Left renal pelvis (tissue), 4 donors: ENCODE measurements around the gene APAF1. TPM values are rescaled to one million over a fixed set of nuclear protein-coding genes. Genes with fewer than 3 reads are reported as not detected.

Experiments used
- DNase-seq, 4 donors: peaks; one replicate each; pipeline ENCODE4 v3.0.0-alpha.2; 2013; ENCODE audit warnings: low read depth in 4 of 4, low spot score in 3 of 4
- polyA plus RNA-seq, 4 donors: library from polyadenylated mRNA; unstranded; fragments of 120-200 nt; gene quantifications; one replicate each; pipeline ENCODE4 v1.2.1, GENCODE V29; 2013; ENCODE audit not compliant: insufficient read length in 4 of 4

Gene APAF1
- polyA plus RNA-seq, 4 donors = 31.5 to 47.0 (median 38.6) TPM

- DNase-seq = peak in 1 of 4 donors; percentile 37
Observed at GRCh38 chr12:98725476-98726247, 80.6 kb downstream of the APAF1 start.

DNA sequence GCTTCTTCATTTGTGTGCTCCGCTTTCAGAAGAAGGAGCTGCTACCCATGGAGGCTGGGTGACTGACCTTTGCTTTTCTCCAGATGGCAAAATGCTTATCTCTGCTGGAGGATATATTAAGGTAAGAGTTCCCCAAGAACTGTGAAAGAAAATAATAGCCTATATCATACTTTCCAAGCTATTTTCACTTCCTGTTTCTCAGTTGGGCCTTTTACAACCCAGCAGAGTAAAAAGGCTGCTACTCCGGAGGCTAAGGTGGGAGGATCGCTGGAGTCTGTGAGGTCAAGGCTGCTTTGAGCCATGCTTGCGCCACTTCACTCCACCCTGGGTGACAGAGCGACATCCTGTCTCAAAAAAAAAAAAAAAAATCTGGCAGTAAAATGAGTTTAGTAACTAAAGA, 82.1 kb downstream of the APAF1 start:
- no peak for DNase-seq

DNA sequence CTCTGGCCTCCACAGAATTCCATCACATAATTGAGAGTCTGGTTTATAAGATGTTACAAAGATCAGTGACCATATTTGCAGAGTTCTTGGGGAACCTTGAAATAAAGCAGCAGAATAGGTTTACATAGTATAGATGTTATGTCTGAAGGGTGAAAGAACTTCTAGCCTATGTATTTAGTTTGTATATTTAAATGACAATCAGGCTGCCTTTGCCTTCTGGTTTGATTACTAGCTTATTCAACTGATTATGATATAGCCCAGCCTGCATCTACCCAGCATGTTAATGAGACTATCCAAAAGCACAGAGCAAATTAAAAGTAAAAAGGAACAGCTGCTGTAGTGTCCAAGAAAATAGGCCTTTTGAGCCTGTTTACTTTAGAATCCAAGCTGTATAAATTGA, 85.3 kb downstream of the APAF1 start:
- DNase-seq = no peak

DNA sequence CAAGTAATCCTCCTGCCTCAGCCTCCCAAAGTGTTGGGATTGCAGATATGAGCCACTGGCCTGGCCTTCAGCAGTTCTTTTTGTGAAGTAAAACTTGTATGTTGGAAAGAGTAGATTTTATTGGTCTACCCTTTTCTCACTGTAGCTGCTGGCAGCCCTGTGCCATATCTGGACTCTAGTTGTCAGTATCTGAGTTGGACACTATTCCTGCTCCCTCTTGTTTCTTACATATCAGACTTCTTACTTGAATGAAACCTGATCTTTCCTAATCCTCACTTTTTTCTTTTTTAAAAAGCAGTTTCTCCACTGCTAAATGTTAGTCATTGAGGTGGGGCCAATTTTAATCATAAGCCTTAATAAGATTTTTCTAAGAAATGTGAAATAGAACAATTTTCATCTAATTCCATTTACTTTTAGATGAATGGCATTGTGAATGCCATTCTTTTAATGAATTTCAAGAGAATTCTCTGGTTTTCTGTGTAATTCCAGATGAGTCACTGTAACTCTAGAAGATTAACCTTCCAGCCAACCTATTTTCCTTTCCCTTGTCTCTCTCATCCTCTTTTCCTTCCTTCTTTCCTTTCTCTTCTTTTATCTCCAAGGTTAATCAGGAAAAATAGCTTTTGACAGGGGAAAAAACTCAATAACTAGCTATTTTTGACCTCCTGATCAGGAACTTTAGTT, 88.7 kb downstream of the APAF1 start:
- no peak for DNase-seq

- no peak for DNase-seq
Observed at GRCh38 chr12:98735821-98736220, 90.7 kb downstream of the APAF1 start.

- DNase-seq = no peak
Observed at GRCh38 chr12:98736352-98737321, 91.5 kb downstream of the APAF1 start.

DNA sequence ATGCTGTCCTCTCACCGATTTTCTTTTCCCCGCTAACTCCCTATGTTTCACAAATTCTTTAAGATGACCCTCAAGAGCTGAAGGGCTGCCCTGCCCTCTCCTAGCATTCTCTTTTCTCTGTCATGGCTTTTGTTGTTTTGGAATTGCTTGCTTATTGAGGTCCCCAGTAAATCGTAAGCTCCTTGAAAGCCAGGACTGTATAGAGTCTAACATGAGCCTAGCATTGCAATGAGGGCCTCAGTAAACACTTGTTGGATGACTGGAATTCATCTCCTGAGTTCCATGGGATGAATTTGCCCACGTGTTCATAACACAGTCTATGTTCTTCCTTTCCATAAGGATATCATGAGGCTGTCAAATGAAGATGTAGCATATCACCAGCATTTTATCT, 92.2 kb downstream of the APAF1 start:
- no peak for DNase-seq

DNA sequence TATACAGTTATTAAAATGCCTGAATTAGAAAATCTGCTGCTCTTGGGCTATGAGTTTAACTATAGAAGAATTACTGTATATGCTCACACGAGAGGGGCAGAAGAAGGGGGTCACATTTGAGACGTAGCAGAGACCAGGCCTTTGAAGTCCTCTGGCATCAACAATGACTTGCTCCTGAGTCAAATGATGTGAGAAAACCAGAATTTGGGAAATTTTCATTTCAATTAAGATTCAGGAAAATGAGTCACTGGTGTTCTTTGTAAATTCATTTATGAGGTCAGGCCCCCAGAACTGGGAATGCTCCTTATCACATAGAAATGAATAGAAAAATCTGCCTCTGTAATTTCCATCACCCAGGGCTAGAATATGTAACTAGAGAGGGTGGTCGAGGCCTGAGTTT, 92.9 kb downstream of the APAF1 start:
- no peak for DNase-seq

DNA sequence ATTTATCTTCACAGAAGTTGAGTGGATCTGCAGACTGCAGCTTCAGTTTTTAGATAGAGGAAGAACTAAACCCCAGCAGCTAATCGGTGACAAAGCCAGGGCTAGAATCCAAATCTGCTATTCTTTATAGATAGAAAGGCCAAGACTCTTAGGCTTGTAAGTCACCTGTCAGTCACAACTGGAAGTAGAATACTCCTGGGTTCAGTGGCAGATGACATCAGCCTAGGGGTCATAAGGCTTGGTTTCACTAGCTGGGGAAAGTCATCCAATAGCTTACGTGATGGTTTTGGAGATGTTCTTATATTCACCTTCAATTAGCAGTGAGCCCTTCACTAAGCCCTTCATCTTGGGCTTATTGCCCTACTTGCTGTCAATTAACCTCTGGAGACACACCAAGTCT, 93.4 kb downstream of the APAF1 start:
- no peak for DNase-seq

GRCh38 chr12:98740751-98741150, 95.7 kb downstream of the APAF1 start:
- no peak for DNase-seq

- DNase-seq = no peak
Observed at GRCh38 chr12:98741196-98741555, 96.1 kb downstream of the APAF1 start.

DNA sequence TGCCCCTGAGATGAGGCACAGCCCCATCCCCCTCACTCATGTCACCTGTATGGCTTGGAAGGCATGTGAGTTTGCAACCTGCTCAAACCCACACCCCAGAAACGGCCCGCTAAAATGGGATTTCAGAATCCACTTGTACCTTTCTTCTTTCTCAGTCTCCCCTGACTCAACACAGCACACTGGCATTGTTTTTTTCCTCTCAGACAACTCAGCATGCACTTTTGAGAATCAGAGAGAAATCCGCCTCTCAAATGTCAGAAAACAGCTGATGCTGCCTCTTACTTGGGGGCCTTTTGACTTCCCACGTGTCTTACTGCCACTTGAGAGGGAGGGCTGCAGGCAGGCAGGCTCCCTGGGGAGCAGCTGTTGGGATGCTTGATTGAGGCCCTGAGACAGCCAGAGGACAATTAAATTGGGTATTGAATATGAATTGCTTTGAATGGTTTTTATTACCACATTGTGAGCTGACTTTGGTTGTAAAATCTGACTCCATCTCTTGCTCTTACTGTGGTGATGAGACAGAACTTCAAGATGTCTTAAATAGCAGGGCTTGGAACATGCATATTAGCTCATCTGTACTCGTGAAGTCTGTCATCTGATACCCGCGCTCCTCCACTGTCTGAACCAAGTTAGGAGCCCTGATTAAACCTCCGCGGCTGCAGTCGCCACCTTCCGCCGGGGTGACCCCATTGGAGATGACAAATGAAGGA, 96.6 kb downstream of the APAF1 start:
- no peak for DNase-seq

DNA sequence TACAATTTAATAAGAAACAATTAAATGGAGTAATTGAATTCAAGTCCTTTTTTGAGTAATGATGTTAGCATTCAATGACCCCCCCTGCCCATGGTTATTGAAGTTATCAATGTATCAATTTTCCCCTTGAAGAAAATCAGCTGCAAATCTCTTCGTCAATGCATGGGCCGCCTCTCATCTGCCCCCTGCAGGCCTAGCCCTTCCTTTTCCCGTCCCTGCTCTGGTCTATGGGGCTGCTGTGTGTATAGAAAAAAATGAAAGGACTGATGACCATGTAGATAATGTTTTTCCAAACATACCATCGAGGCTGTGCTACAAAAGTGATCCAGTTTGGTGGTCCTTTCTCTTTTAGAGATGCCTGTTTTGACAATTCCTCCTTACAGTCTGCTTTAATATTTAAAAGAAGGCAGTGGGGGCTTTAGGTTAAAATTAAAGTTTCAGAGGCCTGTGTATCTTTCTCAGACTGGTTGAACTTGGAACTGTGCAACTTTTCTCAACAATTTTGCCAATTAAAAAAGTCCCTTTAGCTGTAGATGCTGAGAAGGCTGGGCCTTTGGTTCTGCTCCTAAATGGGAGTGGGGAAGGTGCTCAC, 98.4 kb downstream of the APAF1 start:
- DNase-seq = no peak

- no peak for DNase-seq
Observed at GRCh38 chr12:98744680-98745079, 99.6 kb downstream of the APAF1 start.

GRCh38 chr12:98745578-98746391, 100.7 kb downstream of the APAF1 start:
- no peak for DNase-seq

GRCh38 chr12:98748463-98748862, 103.4 kb downstream of the APAF1 start:
- no peak for DNase-seq

DNA sequence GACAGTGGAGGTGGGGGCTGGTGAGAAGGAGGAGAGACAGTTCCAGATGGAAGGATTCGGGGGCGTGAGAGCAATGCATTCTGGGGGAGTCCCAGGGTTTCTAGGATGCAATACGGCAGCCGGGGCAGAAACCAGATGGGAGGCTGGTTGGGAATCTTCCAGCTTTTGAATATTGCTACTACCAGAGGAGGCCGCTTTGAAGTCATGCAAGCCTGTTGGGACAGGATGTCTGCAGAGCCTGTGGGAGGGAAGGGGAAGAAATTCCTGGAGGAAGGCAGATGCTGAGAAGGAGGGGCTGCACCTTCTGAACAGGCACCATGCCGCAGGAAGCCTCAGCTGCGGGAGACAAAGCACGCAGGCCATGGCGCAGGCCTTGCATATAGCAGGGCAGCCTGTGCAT, 105.4 kb downstream of the APAF1 start:
- no peak for DNase-seq

DNA sequence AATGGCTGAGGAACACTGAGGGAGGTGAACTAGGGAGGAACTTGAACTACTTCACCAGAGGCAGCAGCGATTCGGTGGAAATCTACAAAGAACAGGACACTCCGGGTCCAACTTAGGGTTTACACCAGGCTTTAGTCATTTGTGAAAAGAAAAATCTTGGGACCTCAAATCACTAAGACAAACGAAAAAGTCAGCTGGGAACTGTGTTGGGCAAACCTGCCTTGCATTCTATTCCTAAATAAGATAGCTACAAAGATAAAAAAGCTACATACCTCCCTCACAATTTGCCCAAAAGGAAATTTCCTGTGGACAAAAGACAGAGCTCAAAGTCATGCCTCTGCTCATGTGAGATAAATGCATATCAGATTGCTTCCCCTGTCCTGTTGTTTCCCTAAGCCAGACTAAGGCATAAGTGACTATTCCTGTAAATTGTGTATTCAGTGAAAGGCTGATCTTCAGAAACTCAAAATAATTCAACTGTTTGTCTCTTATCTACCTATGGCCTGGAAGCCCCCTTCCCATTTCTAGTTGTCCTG, 106.6 kb downstream of the APAF1 start:
- DNase-seq = no peak

DNA sequence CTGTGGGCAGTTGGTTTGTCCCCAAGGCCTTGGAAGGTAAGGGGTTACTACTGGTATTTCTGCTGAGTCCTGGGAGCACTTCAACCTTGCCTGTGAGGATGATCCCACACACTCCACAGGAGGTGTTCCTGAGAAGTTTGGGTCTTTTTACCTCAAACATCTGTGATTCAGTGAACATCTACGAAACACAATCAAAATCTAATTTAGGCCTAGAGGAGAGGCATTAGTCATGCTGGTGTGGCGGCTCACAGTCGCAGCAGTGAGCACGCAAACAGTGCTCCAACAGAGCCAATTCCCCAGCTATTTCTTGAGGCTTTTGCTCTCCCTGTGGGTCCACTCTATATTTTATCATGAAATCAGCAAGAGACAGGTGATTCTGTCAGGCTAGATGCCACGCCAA, 107.6 kb downstream of the APAF1 start:
- DNase-seq = no peak
